Measurements from ENCODE around the gene SSC5D.
A peak's percentile ranks its signal among the peaks of the same experiment; 100 is the strongest.

The SSC5D gene

GRCh38 chr19:55455576-55456235 is 32.5 kb upstream of the SSC5D start:
- no peak for DNase-seq

DNA sequence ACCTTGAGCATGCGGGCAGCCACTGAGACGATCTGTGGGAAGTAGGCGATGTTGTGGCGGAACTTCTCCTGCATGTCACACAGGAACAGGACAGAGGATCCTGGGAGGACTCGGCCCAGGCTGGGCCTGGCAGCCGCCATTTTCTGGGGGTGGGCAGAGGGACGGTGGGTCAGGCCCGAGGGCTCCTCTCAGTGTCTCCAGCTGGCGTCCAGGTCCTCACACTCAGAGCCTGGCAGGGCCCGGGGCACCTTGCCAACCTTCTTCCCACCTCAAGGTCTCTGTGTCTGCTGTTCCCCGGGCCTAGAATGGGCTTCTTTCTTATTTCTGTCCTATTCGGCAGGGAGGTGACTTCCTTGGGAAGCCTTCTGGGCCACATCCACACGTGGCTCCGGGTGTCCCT is 31.9 kb upstream of the SSC5D start:
- DNase-seq, result no peak

DNA sequence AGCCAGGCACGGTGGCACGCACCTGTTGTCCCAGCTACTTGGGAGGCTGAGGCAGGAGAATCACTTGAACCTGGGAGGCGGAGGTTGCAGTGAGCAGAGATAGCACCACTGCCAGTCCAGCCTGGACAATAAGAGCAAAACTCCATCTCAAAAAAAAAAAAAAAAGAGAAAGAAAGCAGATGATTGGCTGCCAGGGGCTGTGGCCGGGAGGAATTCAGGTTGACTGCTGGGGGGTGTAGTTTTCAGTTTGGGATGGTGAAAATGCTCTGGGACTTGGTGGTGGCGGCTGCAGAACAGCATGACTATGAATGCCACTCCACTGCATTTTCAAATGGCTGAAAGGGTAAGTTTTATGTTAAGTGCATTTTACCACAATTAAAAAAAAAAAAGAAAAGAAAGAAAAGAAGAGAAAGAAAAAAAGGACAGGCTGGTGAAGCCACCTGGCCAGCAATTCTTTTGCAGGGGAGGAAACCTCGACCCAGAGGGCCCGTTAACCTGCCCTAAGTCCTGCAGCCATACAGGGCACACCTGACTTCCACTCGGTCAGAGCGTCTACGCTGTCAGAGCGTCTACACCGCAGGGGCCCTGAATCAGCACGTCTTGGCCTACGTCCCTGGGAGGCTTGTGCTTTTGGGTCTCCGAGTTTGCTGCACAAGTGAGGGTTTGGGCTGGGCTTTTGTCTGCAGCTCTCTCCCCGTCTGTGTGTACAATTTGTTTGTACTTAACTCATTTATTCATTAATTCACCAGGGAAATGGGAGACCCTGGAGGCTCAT is 30.4 kb upstream of the SSC5D start:
- DNase-seq, result no peak

DNA sequence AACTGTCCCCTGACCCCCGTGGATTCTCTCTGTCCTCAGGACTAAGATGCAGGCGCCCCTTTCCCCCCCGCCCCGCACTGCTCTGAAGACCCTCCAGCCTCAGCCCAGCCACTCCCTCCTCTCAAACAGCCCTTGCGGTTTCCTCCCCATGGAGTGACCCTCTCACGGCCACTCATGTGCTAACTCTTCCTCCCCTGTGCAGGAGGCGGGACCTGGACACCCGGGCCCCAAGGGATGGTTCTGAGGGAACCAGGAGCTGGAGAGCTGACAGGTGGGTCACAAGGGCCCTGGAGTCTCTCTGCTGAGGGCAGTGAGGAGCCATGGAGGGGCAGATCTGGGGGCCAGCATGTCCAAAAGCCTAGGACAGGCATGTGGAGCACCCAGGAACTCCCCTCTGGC is 28.7 kb upstream of the SSC5D start:
- DNase-seq, result no peak

DNA sequence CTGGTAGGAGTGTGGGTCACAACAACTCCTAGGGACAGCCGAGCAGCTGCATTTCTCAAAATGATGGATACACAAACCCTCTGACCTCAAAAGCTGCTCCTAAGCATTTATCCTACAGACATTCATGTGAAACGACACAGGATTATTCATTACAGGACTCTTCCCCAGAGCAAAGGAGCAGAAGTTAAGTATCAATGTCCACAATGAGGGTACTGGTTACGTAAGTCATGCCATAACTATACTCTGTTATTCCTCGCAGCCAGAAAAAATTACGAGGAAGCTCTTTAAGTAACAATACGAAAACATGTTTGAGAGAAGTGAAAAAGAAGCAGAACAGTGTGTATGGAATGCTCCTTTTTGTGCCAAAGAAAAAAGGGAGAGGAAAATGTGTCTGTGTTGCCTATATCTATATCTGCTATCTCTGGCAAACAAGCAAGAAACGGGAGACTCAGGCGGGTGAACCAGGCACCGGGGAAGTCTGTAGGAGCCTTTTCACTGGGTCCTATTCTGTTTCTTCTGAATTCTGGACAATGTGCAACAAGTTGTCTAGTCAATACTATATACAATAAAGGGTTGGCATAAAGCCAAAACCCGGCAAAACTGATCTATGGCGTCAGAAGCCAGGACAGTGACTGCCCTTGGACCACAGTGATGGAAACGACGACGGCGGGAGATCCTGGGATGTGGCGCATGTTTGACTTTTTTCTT is 28.1 kb upstream of the SSC5D start:
- no peak for DNase-seq

GRCh38 chr19:55460670-55461258 is 27.5 kb upstream of the SSC5D start:
- peak; percentile 68 for DNase-seq

GRCh38 chr19:55461259-55461973 is 26.8 kb upstream of the SSC5D start, which contains the start of gene ISOC2:
TSS of gene ISOC2 (minus strand) at chr19:55461642. CDS start at chr19:55456486, 5,156 bp downstream.
- DNase-seq, result peak; percentile 100

DNA sequence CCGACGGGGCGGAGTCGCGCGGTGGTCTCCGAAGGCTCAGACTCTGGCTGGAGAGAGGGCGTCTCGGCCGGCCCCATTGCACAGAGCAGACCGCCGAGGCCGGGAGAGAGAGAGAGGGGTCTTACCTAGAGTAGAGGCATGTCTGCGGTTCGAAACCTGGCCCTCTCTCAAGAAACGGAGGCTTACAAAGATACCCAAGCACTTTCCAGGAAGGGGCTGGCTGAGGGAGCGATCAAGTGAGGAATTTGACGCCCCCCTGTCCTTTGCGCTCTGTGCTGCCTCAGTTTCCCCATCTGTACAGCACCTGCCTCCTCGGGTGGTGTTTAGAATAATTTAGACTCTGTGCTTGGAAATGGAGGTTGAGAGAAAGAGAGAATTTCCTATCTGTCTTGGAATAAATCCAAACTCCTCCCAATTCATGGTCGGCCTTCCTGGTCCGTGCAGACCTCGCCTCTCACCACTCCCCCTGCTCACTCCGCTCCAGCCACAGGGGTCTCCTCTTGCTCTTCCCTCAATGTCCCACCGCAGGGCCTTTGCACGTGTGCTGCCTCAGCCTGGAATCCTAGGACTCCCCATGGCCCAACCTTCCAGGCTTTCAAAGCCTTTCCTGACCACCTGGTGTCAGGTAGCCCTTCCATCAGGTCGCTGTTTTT is 26.1 kb upstream of the SSC5D start:
- DNase-seq, result no peak

DNA sequence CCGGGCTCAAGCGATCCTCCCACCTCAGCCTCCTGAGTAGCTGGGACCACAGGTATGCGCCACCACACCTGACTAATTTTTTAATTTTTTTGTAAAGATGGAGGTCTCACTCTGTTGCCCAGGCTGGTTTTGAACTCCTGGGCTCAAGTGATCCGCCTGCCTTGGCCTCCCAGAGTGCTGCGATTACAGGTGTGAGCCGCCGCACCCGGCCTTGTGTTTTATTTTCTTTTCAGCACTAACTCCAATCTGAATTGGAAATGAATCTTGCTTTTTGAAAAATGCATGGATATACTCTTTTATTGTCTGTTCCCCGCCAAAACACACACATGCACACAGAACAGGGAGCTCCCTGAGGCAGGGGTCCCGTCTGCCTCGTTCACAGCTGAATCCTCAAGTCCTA is 25.5 kb upstream of the SSC5D start:
- DNase-seq, result no peak

DNA sequence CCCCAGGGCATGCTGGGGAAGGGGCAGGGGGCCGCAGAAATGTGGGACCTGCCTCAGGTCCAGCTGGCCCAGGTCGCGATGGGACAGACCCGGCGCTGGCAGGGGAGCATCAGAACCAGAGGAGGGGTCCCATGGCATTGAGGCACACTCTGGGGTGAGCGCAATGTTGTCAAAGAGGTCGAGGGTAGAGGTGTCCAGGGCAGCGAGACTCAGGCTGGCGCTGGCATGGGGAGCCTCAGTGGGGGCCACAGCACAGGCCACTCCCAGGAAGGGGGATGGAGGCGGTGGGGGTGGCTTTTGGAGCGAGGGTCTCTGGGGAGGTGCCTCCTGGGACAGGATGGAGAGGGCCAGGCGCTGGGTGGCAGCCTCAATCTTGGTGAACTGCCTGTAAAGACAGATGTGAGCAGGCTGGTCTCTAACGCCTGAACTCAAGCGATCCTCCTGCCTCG is 24.6 kb upstream of the SSC5D start:
- no peak for DNase-seq

GRCh38 chr19:55464039-55464661 is 24.1 kb upstream of the SSC5D start:
- no peak for DNase-seq

DNA sequence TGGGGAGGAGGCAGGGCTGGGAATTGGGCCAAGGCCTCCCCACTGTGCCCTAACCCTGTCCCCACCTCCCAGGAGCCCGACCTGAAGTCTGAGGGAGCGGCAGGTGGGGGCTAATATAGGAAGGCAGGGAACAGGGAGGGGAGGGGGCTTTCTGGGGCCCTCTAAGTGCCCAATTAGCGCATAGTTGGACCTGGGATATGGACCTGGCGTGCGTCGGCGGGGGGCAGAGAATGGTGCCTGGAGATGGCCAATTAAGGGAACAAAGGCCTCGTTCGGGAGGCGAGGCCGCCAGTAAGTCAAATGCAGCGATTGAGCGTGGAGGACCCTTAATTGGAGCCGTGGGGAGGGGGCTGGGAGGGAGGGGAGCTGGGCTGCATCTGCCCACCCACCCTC is 23.6 kb upstream of the SSC5D start, which contains the start of gene C19orf85:
Gene C19orf85, minus strand, starts transcription at position 90 of the 393 bp plus-strand sequence. CDS start 197 bp downstream, outside the sequence.
- DNase-seq, result no peak

- DNase-seq, result no peak
These were observed 22.6 kb upstream of the SSC5D start for GRCh38 chr19:55465460-55466240.

DNA sequence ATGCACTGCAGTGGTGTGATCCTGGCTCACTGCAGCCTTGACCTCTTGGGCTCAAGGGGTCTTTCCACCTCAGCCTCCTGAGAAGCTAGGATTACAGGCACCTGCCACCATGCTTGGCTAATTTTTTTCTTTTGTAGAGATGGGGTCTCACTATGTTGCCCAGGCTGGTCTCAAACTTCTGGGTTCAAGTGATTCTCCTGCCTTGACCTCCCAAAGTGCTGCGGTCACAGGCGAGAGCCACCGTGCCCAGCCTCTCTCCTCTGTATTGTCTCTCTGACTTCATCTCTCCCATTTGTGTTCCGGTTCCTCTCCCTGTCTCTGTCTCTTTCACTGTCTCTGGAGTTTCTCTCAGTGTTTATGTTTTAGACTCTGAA is 22.0 kb upstream of the SSC5D start:
- DNase-seq, result no peak

- DNase-seq, result peak; percentile 80
These were observed 20.8 kb upstream of the SSC5D start for GRCh38 chr19:55467236-55468053.

- no peak for DNase-seq
These were observed 20.2 kb upstream of the SSC5D start for GRCh38 chr19:55468054-55468393.

DNA sequence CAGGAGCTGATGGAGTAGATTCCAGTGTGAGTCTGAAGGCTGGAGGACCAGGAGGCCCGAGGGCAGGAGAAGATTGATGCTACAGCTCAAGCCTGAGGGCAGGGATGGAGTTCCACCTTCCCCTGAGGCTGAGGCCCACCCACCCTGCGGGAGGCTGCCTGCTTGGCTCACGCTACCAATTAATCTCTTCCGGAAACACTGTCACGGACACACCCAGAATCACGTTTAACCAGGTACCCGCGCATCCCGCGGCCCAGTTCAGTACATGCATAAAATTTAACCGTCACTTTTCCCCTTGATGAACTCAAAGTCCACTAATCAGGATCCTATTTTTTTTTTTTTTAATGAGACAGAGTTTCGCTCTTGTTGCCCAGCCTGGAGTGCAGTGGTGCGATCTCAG is 17.0 kb upstream of the SSC5D start:
- DNase-seq, result no peak

DNA sequence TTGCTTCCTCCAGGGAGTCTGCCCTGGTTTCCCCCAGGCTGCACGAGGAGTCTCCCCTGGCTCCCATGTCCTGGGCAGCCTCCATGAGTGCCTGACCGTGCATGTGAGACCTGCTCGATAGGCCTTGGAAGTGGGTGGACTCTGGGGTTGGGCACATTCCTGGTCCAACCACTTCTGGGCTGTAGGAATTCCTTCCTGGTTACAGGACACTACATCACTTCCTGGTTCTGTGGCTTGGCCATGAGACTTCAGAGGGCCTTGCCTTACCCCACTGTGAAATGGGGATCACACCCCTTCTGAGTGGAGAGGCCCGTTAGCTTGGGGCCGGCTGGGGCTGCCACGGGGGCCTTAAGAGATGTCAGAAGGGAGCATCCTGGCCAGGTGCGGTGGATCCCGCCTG is 15.8 kb upstream of the SSC5D start:
- DNase-seq, result no peak

- DNase-seq, result no peak
These were observed 14.8 kb upstream of the SSC5D start for GRCh38 chr19:55473225-55474012.

All from stimulated activated CD4-positive, alpha-beta T cell treated with anti-CD3 and anti-CD28 coated beads, Interleukin-15, amount 100 ng/mL, for 24 hours (primary cell).